ENCODE measurements around the gene SPATA2. TPM values are rescaled to one million over a fixed set of nuclear protein-coding genes. Genes with fewer than 3 reads are reported as not detected.
A peak's percentile ranks its signal among the peaks of the same experiment; 100 is the strongest.

Gene SPATA2
- total and polyA plus RNA-seq, 2 donors (not counting 3 experiments of a cell fraction or from before 2014, with no cell fraction given): 4.9 to 6.1 TPM

GRCh38 chr20:49909499-49910339 lies 5.6 kb downstream of the SPATA2 start:
- Histone ChIP-seq H3K9ac (replicated peaks; ENCODE audit: extremely low read depth, insufficient read depth, low read length) (no peak overlapping the region), H3K4me3 (replicated peaks in 1 of 3; ENCODE audit: insufficient read depth in 1 of 3, low read depth in 1 of 3, low read length in 3 of 3) (no peak overlapping the region), H3K27me3 (ENCODE audit: control insufficient read depth in 2 of 2, insufficient read depth in 2 of 2, low read length in 2 of 2) (no peaks in the 10 kb centered on the region), H4K20me1 (replicated peaks; ENCODE audit: control insufficient read depth, extremely low read depth, insufficient read depth, low read length) (no peaks in the 10 kb centered on the region), H2AFZ (ENCODE audit: low read depth, low read length) (no peak overlapping the region), H3K4me2 (ENCODE audit: insufficient read depth, low read length) (no peak overlapping the region), H3K36me3 (ENCODE audit: control insufficient read depth in 2 of 2, extremely low read depth in 1 of 2, insufficient read depth in 2 of 2, low read length in 2 of 2) (peaks cover 0 to 27% of the 10 kb centered on the region in 2 experiments), H3K4me1 (ENCODE audit: control insufficient read depth, extremely low read depth, insufficient read depth, low read length) (peaks cover 10% of the 10 kb centered on the region), H3K79me2 (ENCODE audit: control insufficient read depth, insufficient read depth, low read length) (peaks cover 31% of the 10 kb centered on the region), H3K27ac (ENCODE audit: insufficient read depth, low read depth, low read length) (no peak overlapping the region), H3K9me1 (replicated peaks; ENCODE audit: control insufficient read depth, extremely low read depth, insufficient read depth, low read length) (no peaks in the 10 kb centered on the region), H3K9me3 (replicated peaks; ENCODE audit: control insufficient read depth, insufficient read depth, low read length) (no peaks in the 10 kb centered on the region)
- TF ChIP-seq CTCF (IDR thresholded peaks at IDR 0.05; ENCODE audit: extremely low read depth in 1 of 2, insufficient read depth in 1 of 2, low read depth in 1 of 2, low read length in 2 of 2) (peak; percentile 50 to 53), MYC (IDR thresholded peaks at IDR 0.05; ENCODE audit: low read depth, low read length) (no peak), POLR2AphosphoS5 (IDR thresholded peaks at IDR 0.05; ENCODE audit: insufficient read depth, low read depth, low read length) (no peak)
- dilution Hi-C loops (cut with MboI; ENCODE audit: extremely low pct_ligation_motif_present, low sequenced_read_pairs) (no loop called here), intact Hi-C loops (cut with micrococcal nuclease) (no loop called here)
- POLR2A ChIA-PET: no interaction called here
- DNase-seq (ENCODE audit: low read depth, low spot score): peak; percentile 43
- no TSS peak for BruUV-seq (replicated peaks)
- CTCF ChIA-PET: interaction anchor here (0.6 to 1.4 kb wide), 9 partner anchors 9 to 299 kb away, joined by 3 to 6 read pairs (median 3); no protein-coding TSS in a partner anchor
- peak; percentile 72 for FAIRE-seq

GRCh38 chr20:49908258-49908565 lies 7.1 kb downstream of the SPATA2 start:
- ChIA-PET POLR2A (no interaction called here), CTCF (no interaction called here)
- Histone ChIP-seq H3K9me1 (replicated peaks; ENCODE audit: control insufficient read depth, extremely low read depth, insufficient read depth, low read length) (no peaks in the 10 kb centered on the region), H3K9me3 (replicated peaks; ENCODE audit: control insufficient read depth, insufficient read depth, low read length) (no peaks in the 10 kb centered on the region), H3K4me3 (replicated peaks in 1 of 3; ENCODE audit: insufficient read depth in 1 of 3, low read depth in 1 of 3, low read length in 3 of 3) (no peak overlapping the region), H3K79me2 (ENCODE audit: control insufficient read depth, insufficient read depth, low read length) (peaks cover 16% of the 10 kb centered on the region), H3K27ac (ENCODE audit: insufficient read depth, low read depth, low read length) (no peak overlapping the region), H3K9ac (replicated peaks; ENCODE audit: extremely low read depth, insufficient read depth, low read length) (no peak overlapping the region), H3K4me2 (ENCODE audit: insufficient read depth, low read length) (no peak overlapping the region), H2AFZ (ENCODE audit: low read depth, low read length) (no peak overlapping the region), H4K20me1 (replicated peaks; ENCODE audit: control insufficient read depth, extremely low read depth, insufficient read depth, low read length) (no peaks in the 10 kb centered on the region), H3K4me1 (ENCODE audit: control insufficient read depth, extremely low read depth, insufficient read depth, low read length) (no peaks in the 10 kb centered on the region), H3K36me3 (ENCODE audit: control insufficient read depth in 2 of 2, extremely low read depth in 1 of 2, insufficient read depth in 2 of 2, low read length in 2 of 2) (peaks cover 4 to 29% of the 10 kb centered on the region in 2 experiments), H3K27me3 (ENCODE audit: control insufficient read depth in 2 of 2, insufficient read depth in 2 of 2, low read length in 2 of 2) (no peaks in the 10 kb centered on the region)
- intact Hi-C loops (cut with micrococcal nuclease): no loop called here
- dilution Hi-C loops (cut with MboI; ENCODE audit: extremely low pct_ligation_motif_present, low sequenced_read_pairs): no loop called here
- DNase-seq (ENCODE audit: low read depth, low spot score) (no peak), FAIRE-seq (no peak)
- TF ChIP-seq EZH2 (IDR thresholded peaks at IDR 0.05; ENCODE audit: borderline replicate concordance, low read depth, low read length, severe bottlenecking) (no peak), FOS (IDR thresholded peaks at IDR 0.05; ENCODE audit: borderline replicate concordance, insufficient read depth, low read length) (no peak), GATA2 (IDR thresholded peaks at IDR 0.05; ENCODE audit: insufficient read depth, insufficient read length, low read depth, low read length) (no peak), CTCF (IDR thresholded peaks at IDR 0.05; ENCODE audit: extremely low read depth in 1 of 2, insufficient read depth in 1 of 2, low read depth in 1 of 2, low read length in 2 of 2) (no peak), MAX (IDR thresholded peaks at IDR 0.05; ENCODE audit: insufficient read depth, insufficient read length) (no peak), JUN (IDR thresholded peaks at IDR 0.05; ENCODE audit: borderline replicate concordance, insufficient read depth, insufficient read length, low read depth) (no peak), POLR2A (IDR thresholded peaks at IDR 0.05; ENCODE audit: low read depth, low read length) (no peak)
- BruUV-seq (replicated peaks): no TSS peak

All from endothelial cell of umbilical vein (primary cell).